Measurements from ENCODE around the gene MSRB2.

The MSRB2 gene

DNA sequence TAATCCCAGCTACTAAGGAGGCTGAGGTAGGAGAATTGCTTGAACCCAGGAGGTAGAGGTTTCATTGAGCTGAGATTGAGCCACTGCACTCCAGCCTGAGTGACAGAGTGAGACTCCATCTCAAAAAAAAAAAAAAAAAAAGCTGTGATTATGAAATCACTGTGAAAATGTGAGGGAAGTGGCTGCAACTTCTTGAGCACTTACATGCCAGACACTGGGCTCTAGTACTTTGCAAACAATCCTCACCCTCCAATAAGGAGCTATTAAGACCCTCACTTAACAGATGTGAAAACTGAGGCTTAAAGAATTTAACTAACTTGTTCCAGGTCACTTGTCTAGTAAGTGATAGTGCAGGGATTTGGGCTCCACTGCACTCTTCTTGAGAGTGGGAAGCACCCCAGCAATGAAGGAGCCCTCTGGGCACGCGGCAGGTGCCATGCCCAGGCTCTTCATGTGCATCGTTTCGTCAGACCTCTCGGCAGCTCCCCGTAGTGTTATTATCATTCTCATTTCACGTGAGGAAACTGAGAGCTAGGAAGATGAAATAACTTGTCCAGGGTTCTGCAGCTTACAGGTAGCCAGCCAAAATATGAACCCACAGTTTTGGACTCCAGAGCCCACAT, 19.0 kb downstream of the MSRB2 start:
- no peak for DNase-seq

- no peak for DNase-seq
Observed at GRCh38 chr10:23116486-23117205, 21.3 kb downstream of the MSRB2 start.

DNA sequence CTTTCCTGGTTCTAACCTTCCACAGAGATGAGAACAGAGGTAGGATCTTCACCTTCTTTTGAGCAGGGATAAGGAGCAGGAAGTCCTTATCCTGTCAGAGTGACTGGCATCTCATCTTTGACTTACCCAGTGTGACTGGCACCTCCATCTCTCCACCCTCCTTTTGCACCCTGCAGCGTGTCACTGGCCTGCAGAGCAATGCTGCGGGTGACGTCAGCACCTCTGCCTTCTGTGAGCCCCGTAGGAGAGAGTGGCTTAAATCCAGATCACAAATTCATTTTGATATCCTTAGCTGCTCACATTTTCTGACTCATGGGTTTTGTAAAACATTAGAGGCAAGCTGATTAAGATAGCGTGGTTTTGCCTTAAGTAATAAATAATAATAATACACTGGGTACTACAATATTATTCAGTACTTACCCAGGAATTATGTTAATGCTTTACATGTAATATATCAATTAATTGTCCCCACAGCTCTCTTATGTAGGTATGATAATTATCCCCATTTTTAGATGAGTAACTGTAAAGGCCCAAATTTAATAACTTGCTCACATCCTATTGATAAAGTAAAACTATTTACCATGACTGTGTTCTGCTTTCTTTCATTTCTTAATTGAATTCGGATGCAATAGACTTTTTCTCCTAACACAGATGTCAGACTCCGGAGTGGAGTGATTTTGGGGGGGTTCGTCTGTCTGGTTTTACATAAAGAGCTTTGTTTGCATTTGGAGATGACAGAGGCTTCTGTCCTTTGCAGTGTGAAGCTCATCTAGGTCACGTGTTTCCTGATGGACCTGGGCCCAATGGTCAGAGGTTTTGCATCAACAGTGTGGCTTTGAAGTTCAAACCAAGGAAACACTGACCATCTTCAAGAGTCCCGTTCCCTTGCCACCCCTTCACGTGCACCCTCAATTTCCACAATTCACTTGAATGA, 24.9 kb downstream of the MSRB2 start:
- no peak for DNase-seq

DNA sequence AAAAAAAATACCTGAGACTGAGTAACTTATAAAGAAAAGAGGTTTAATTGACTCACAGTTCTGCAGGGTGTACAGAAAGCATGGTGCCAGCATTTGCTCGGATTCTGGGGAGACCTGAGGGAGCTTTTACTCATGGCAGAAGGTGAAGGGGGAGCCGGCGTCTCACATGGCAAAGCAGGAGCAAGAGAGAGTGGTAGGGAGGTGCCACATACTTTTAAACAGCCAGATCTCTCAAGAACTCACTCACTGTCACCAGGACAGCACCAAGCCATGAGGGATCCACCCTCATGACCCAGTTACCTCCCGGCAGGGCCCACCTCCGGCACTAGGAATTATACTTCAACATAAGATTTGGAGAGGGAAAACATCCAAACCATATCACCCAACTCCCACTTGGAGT, 25.8 kb downstream of the MSRB2 start:
- no peak for DNase-seq

DNA sequence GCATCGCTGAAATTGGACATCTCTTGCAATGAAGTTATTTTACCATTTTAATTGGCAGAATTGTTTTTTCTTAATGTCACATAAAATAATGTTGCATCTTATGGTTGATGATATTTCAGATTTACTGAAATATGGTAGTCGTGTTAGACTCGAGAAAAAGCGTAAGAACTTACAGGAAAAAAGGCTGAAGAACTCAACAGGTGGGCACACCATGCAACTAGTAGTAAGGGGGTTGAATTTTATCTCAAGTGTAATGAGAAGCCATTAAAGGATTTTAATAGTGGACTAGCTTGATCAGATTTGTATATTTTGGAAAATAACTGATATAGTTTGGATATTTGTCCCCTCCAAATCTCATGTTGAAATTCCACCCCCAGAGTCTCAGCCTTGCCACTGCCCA, 41.1 kb downstream of the MSRB2 start:
- DNase-seq: no peak

DNA sequence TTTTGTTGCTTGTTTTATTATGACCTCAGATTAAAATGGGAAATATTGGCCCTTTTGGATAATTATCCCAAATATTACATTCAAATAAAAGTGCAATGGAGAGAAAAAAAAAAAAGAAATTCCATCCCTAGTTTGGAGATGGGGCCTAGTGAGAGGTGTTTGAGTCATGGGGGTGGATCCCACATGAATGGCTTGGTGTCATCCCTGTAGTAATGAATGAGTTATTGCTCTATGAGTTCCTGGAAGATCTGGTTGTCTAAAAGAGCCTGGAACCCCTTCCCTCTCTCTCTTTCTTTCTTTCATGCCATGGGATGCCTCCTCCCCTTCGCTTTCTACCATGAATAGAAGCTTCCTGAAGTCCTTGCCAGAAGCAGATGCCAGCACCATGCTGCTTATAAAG, 44.3 kb downstream of the MSRB2 start:
- no peak for DNase-seq

DNA sequence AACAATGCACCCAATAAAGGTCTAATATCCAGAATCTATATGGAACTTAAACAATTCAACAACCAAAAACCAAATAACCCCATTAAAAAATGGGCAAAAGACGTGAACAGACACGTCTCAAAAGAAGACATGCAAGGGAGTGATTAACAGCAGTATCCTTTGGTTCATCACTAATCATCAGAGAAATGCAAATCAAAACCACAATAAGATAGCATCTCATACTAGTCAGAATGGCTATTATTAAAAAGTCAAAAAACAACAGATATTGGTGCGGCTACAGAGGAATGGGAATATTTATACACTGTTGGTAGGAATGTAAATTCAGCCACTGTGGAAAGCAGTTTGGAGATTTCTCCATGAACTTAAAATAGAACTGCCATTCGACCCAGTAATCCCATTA, 46.6 kb downstream of the MSRB2 start:
- DNase-seq: no peak

- no peak for DNase-seq
Observed at GRCh38 chr10:23146258-23146657, 50.9 kb downstream of the MSRB2 start.

- no peak for DNase-seq
Observed at GRCh38 chr10:23147035-23147434, 51.7 kb downstream of the MSRB2 start.

GRCh38 chr10:23148214-23148613, 52.8 kb downstream of the MSRB2 start:
- no peak for DNase-seq

GRCh38 chr10:23150091-23150490, 54.7 kb downstream of the MSRB2 start:
- no peak for DNase-seq

DNA sequence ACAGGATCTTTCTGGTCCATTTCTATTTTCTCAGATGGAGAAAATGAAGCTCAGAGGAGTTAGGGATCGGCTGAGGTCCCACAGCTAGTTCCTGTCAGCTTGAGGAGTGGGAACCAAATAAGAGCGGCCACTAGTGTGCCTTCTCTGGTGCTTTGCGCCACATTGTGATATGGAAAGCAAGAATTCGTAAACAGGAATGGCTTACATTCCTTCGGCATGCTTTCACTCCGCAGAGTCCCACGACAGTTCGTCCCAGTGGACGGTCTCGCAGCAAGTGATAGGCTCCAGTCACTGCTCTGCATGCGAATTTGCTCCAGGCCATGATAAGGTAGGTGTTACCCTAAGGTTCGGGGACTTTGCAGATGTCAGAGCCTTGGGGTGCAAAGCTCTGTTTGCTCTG, 55.2 kb downstream of the MSRB2 start:
- no peak for DNase-seq

GRCh38 chr10:23151071-23151470, 55.7 kb downstream of the MSRB2 start:
- DNase-seq: no peak

DNA sequence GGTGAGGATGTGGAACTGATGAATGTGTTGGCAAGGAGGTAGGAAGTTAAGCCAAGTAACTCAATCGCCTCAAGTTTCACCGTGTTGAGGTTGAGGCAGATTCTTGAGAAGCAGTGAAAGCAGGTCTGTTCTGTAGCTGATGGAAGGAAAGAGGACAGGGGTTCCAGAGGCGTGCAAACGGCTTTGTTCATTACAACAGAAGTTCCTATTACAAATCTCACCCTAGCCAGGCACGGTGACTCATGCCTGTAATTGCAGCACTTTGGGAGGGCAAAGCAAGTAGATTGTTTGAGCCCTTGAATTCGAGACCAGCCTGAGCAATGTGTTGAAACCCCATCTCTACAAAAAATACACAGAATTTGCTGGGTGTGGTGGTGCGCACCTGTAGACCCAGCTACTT, 59.8 kb downstream of the MSRB2 start:
- DNase-seq: no peak

DNA sequence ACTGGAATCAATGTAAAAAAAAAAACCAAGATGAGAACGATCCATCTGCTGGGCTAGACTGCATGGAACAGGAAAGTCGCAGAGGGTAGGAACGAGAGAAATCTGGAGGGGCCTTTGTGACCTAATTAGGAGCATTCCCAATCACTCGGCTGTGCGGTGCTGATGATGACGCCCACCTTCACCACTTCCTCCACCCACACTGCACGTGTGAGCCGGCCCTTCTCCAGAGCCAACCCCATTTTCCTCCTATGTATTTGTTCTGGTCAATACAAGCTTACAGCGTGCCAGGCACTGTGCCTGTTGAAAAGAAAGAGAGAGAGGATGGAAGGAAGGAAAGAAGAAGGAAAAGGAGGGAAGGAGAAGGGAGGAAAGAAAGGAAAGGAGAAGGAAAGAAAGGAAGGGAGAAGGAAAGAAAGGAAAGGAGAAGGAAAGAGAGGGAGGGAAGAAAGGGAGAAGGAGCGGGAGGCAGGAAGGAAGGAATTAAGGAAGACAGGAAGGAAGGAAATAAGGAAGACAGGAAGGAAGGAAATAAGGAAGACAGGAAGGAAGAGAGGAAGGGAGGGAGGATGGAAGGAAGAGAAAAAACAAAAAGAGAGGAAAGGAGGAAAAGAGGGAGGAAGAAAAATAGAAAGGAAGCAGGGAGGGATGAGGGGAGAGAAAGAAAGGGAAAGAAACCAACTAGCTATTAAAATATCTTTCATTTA, 61.2 kb downstream of the MSRB2 start:
- DNase-seq: no peak

DNA sequence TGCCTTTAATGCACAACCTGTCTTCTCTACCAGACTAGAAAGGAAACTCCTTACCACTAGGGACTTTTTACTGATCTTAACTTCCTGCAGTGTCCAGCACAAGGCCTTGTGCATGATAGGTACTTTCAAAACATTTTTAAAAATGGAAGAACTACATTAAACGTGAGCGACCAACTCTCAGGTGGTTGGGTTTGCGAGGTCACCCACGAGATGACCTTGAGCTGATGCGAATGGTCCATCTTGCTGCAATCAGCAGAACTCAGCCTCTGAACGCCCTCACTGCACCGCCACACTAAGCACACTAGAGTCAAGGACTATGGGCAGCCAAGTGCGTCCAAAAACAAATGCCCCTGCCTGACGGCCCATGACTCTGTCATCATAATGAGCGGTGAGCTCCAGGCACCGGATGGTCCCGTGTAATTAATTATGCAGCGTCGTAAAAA, 61.9 kb downstream of the MSRB2 start:
- no peak for DNase-seq

GRCh38 chr10:23157691-23158369, 62.5 kb downstream of the MSRB2 start:
- DNase-seq: no peak

DNA sequence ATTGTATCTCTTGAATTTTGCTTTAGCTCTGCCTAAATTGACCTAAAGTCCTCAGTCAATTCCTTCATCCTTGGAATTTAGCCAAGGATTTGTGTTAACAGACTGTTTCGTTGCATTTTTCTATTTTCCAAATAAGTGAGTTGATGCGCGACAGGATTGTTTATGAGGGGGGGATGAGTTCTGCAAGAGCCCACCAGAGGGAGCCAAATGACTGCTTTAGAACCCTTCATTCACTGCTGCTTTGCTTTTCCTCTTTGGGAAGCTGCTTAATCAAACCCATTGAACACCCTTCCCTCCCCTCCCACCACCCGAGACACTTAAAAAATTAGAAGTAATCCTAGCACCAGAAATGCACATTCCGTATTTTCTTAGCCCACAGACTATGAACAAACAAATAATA, 63.0 kb downstream of the MSRB2 start:
- no peak for DNase-seq

DNA sequence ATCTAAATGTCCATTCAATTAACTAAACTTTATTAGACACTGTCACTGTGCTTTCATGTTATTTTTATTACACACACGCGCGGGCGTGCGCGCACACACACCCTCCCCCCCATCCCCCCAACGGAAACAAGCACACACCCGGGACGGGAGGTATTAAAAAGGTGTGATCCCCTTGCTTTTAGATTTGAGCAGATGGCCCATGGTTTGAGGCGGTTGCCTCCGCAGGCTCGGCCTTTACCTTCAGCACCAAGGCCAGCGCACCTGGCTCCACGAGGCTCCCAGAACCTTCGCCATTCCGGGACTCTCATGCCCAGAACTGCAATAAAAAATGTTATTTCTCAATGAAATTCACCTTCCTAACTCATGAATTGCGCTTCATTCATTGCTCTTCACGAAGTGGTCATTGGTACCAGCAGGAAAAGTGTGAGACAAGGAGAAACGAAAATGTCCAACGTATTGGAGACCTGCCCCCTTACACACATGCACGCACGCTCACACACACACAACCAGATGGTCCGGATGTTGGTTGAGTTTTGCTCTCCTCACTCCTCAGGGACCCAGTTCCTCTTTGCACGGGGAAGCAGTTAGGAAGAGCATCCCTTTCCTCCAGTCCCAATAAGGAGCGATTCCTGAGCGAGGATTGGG, 76.0 kb downstream of the MSRB2 start:
- DNase-seq: no peak

Measured in cerebellar nuclear complex (tissue), 1 donor.